HepG2 (cell line): Measurements from ENCODE around the gene PCBP4. TPM values are rescaled to one million over a fixed set of nuclear protein-coding genes. Genes with fewer than 3 reads are reported as not detected.

Experiments
- CENPX ChIP-seq: sonication (generic); formaldehyde crosslinking; IDR thresholded peaks from 2 replicates; pipeline ENCODE4 v1.9.0; 2021; ENCODE audit warnings: mild to moderate bottlenecking, missing genetic modification reagents, moderate library complexity
- CHCHD3 ChIP-seq: sonication (generic); formaldehyde crosslinking; IDR thresholded peaks from 2 replicates; pipeline ENCODE4 v1.8.0; 2022; ENCODE audit warnings: mild to moderate bottlenecking, missing genetic modification reagents, moderate library complexity
- NR2C2 ChIP-seq: sonication (generic); formaldehyde crosslinking; IDR thresholded peaks from 2 replicates; pipeline ENCODE4 v1.4.0; 2020; ENCODE audit warnings: missing genetic modification reagents, mild to moderate bottlenecking, moderate library complexity, borderline replicate concordance
- SOX5 ChIP-seq: IDR thresholded peaks from 2 replicates; pipeline ENCODE4 v1.6.1; 2016; ENCODE audit warnings: borderline replicate concordance
- TMF1 ChIP-seq: sonication (generic); formaldehyde crosslinking; IDR thresholded peaks from 2 replicates; pipeline ENCODE4 v1.8.1; 2022; ENCODE audit warnings: low read depth, missing genetic modification reagents
- ZBTB3 ChIP-seq: sonication (generic); formaldehyde crosslinking; IDR thresholded peaks from 2 replicates; pipeline ENCODE4 v1.4.0; 2020; ENCODE audit warnings: low read depth, mild to moderate bottlenecking, moderate library complexity, missing genetic modification reagents, borderline replicate concordance
- ZNF547 ChIP-seq: sonication (generic); formaldehyde crosslinking; IDR thresholded peaks from 2 replicates; pipeline ENCODE4 v1.5.1; 2020; ENCODE audit warnings: mild to moderate bottlenecking, missing genetic modification reagents
- ZNF768 ChIP-seq: sonication (generic); formaldehyde crosslinking; IDR thresholded peaks from 2 replicates; pipeline ENCODE4 v1.4.0; 2020; ENCODE audit warnings: missing genetic modification reagents
- ZZZ3 ChIP-seq: sonication (generic); formaldehyde crosslinking; IDR thresholded peaks from 2 replicates; pipeline ENCODE4 v1.4.0; 2020; ENCODE audit warnings: missing genetic modification reagents, mild to moderate bottlenecking, borderline replicate concordance
- polyA plus RNA-seq, 8 experiments: library from polyadenylated mRNA; depleted of rRNA in 3 of 8; stranded (reverse) in 7 of 8; unstranded in 1 of 8; fragments of >200 nt; fragmentation: Illumina TruSeq in 4 of 8; extraction: Trizol in 4 of 8; gene quantifications; 2 replicates each; pipeline versions ENCODE4 v1.2.1 to v1.2.3, GENCODE V29; 2011 to 2016; ENCODE audit warnings: low read depth in 4 of 8, missing spikeins in 1 of 8, mixed read lengths in 1 of 8; ENCODE audit not compliant: insufficient read depth in 1 of 8
- total RNA-seq, 5 experiments: library from RNA; depleted of rRNA; stranded (reverse); fragments of >200 nt; fragmentation: Illumina TruSeq; extraction: Trizol; gene quantifications; 2 replicates each; pipeline ENCODE4 v1.2.3, GENCODE V29; 2016; ENCODE audit warnings: low read depth in 1 of 5
- TF ChIP-seq, protein P1 (sequence below): sonication (generic); formaldehyde crosslinking; IDR thresholded peaks from 2 replicates; pipeline ENCODE4 v1.8.1; 2023; ENCODE audit warnings: missing genetic modification reagents, inconsistent platforms, borderline replicate concordance
- TF ChIP-seq, protein P2 (sequence below): sonication (generic); formaldehyde crosslinking; IDR thresholded peaks from 2 replicates; pipeline ENCODE4 v1.4.0; 2020; ENCODE audit warnings: missing genetic modification reagents
- TF ChIP-seq, protein P3 (sequence below), 2 experiments: IDR thresholded peaks; 2 replicates each; pipeline ENCODE4 v1.6.1; 2011 to 2012; ENCODE audit warnings: low read length in 2 of 2, borderline replicate concordance in 1 of 2, low read depth in 1 of 2, mild to moderate bottlenecking in 1 of 2, moderate library complexity in 1 of 2
- TF ChIP-seq, protein P4 (sequence below): sonication (generic); formaldehyde crosslinking; IDR thresholded peaks from 2 replicates; pipeline ENCODE4 v1.9.0; 2021; ENCODE audit warnings: missing genetic modification reagents, borderline replicate concordance
- TF ChIP-seq, protein P5 (sequence below): sonication (generic); formaldehyde crosslinking; IDR thresholded peaks from 2 replicates; pipeline ENCODE4 v1.9.0; 2021; ENCODE audit warnings: missing genetic modification reagents, borderline replicate concordance

PCBP4 gene
- total and polyA plus RNA-seq, 2 of the 13 experiments (the other 11 are each of a cell fraction or from before 2014, with no cell fraction given), result 36.8 to 51.3 TPM

DNA sequence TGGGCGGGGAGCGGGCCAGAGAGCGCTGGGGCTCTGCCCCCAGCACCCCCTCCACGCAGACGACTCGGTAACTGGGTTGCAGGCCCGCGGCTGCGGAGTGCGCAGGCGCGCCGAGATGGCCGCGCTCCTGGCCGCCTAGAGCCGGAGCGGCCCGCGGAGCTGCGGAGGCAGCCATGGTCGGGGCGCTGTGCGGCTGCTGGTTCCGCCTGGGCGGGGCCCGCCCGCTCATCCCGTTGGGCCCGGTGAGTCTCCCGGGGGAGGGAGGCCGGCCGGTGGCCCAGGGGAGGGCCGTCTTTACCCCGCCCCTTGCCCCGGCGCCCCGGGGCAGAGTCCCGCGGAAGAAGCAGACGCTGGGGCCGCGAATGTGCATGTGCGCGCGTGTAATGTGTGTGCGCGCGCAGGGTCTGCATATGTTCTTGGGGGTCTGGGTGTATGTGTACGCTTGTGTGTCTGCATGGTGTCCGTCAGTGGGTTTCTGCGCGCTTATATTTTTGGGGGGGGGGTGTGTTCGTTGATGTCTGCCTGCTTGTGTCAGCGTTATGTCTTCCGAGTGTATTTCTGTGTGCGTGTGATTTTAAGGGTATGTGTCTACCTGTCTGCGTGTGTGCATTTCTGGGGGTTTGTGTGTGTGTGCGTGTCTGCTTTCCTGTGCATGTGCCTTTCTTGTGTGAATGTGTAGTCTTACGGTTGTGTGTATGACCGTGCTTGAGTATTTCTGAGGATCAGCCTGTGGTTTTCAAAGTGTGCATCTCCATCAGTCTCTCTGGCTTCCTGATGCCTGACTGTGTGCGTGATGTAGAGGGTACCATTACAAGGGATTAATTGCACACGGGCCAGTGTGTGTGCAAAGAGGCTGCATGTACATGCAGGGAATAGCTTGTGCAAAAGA is 8.0 kb upstream of the PCBP4 start, which contains the start of gene ABHD14A (continued):
- TF ChIP-seq, protein P1, sequence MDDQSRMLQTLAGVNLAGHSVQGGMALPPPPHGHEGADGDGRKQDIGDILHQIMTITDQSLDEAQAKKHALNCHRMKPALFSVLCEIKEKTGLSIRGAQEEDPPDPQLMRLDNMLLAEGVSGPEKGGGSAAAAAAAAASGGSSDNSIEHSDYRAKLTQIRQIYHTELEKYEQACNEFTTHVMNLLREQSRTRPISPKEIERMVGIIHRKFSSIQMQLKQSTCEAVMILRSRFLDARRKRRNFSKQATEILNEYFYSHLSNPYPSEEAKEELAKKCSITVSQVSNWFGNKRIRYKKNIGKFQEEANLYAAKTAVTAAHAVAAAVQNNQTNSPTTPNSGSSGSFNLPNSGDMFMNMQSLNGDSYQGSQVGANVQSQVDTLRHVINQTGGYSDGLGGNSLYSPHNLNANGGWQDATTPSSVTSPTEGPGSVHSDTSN, result no peak
- TF ChIP-seq SOX5 (CRISPR knock-in tag) (no peak), ZNF768 (CRISPR knock-in tag) (0 out of 2 replicates have a peak, but pooled peaks have one; percentile 14), ZZZ3 (CRISPR knock-in tag) (no peak), CHCHD3 (CRISPR knock-in tag) (no peak), ZNF547 (CRISPR knock-in tag) (no peak), NR2C2 (no peak; the same call in 1 of the 2 replicates), CENPX (no peak), ZBTB3 (CRISPR knock-in tag) (no peak), TMF1 (CRISPR knock-in tag) (no peak)
- TF ChIP-seq, protein P2, sequence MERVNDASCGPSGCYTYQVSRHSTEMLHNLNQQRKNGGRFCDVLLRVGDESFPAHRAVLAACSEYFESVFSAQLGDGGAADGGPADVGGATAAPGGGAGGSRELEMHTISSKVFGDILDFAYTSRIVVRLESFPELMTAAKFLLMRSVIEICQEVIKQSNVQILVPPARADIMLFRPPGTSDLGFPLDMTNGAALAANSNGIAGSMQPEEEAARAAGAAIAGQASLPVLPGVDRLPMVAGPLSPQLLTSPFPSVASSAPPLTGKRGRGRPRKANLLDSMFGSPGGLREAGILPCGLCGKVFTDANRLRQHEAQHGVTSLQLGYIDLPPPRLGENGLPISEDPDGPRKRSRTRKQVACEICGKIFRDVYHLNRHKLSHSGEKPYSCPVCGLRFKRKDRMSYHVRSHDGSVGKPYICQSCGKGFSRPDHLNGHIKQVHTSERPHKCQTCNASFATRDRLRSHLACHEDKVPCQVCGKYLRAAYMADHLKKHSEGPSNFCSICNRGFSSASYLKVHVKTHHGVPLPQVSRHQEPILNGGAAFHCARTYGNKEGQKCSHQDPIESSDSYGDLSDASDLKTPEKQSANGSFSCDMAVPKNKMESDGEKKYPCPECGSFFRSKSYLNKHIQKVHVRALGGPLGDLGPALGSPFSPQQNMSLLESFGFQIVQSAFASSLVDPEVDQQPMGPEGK, result peak; percentile 80
- TF ChIP-seq, protein P3, sequence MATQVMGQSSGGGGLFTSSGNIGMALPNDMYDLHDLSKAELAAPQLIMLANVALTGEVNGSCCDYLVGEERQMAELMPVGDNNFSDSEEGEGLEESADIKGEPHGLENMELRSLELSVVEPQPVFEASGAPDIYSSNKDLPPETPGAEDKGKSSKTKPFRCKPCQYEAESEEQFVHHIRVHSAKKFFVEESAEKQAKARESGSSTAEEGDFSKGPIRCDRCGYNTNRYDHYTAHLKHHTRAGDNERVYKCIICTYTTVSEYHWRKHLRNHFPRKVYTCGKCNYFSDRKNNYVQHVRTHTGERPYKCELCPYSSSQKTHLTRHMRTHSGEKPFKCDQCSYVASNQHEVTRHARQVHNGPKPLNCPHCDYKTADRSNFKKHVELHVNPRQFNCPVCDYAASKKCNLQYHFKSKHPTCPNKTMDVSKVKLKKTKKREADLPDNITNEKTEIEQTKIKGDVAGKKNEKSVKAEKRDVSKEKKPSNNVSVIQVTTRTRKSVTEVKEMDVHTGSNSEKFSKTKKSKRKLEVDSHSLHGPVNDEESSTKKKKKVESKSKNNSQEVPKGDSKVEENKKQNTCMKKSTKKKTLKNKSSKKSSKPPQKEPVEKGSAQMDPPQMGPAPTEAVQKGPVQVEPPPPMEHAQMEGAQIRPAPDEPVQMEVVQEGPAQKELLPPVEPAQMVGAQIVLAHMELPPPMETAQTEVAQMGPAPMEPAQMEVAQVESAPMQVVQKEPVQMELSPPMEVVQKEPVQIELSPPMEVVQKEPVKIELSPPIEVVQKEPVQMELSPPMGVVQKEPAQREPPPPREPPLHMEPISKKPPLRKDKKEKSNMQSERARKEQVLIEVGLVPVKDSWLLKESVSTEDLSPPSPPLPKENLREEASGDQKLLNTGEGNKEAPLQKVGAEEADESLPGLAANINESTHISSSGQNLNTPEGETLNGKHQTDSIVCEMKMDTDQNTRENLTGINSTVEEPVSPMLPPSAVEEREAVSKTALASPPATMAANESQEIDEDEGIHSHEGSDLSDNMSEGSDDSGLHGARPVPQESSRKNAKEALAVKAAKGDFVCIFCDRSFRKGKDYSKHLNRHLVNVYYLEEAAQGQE (IDR thresholded peaks at IDR 0.05; ENCODE audit: borderline replicate concordance in 1 of 2, low read depth in 1 of 2, low read length in 2 of 2), result peak in 1 of 2 experiments; percentile 25; a peak in 1 of 4 replicates
- TF ChIP-seq, protein P4, sequence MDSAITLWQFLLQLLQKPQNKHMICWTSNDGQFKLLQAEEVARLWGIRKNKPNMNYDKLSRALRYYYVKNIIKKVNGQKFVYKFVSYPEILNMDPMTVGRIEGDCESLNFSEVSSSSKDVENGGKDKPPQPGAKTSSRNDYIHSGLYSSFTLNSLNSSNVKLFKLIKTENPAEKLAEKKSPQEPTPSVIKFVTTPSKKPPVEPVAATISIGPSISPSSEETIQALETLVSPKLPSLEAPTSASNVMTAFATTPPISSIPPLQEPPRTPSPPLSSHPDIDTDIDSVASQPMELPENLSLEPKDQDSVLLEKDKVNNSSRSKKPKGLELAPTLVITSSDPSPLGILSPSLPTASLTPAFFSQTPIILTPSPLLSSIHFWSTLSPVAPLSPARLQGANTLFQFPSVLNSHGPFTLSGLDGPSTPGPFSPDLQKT (CRISPR knock-in tag), result no peak
- TF ChIP-seq, protein P5, sequence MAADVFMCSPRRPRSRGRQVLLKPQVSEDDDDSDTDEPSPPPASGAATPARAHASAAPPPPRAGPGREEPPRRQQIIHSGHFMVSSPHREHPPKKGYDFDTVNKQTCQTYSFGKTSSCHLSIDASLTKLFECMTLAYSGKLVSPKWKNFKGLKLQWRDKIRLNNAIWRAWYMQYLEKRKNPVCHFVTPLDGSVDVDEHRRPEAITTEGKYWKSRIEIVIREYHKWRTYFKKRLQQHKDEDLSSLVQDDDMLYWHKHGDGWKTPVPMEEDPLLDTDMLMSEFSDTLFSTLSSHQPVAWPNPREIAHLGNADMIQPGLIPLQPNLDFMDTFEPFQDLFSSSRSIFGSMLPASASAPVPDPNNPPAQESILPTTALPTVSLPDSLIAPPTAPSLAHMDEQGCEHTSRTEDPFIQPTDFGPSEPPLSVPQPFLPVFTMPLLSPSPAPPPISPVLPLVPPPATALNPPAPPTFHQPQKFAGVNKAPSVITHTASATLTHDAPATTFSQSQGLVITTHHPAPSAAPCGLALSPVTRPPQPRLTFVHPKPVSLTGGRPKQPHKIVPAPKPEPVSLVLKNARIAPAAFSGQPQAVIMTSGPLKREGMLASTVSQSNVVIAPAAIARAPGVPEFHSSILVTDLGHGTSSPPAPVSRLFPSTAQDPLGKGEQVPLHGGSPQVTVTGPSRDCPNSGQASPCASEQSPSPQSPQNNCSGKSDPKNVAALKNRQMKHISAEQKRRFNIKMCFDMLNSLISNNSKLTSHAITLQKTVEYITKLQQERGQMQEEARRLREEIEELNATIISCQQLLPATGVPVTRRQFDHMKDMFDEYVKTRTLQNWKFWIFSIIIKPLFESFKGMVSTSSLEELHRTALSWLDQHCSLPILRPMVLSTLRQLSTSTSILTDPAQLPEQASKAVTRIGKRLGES (CRISPR knock-in tag), result no peak
